ENCODE results near the gene MTMR1. TPM values are rescaled to one million over a fixed set of nuclear protein-coding genes. Genes with fewer than 3 reads are reported as not detected.
A peak's percentile ranks its signal among the peaks of the same experiment; 100 is the strongest.

Gene MTMR1
- total RNA-seq, 2 experiments from 2014 or later = 33.6 to 34.4 TPM

GRCh38 chrX:150731795-150732194, 38.6 kb downstream of the MTMR1 start:
- Mint-ChIP-seq H3K9me3 (no peaks in the 10 kb centered on the region), H3K36me3 (ENCODE audit: low read depth) (peaks cover 84% of the 10 kb centered on the region), H3K27ac (no peak overlapping the region), H3K27me3 (no peaks in the 10 kb centered on the region), H3K4me1 (ENCODE audit: low read depth) (peaks cover 19% of the 10 kb centered on the region), H3K4me3 (no peak overlapping the region)
- intact Hi-C loops (cut with DNase I, micrococcal nuclease) = no loop called here
- Histone ChIP-seq H3K27ac (ENCODE audit: low read depth in 1 of 2, low read length in 2 of 2) (no peak overlapping the region), H3K4me1 (ENCODE audit: insufficient read depth, low read length) (peaks cover 3% of the 10 kb centered on the region), H3K9me3 (ENCODE audit: control insufficient read depth in 1 of 2, insufficient read depth in 1 of 2, low read length in 2 of 2) (no peaks in the 10 kb centered on the region), H3K4me3 (ENCODE audit: low read length) (no peak overlapping the region), H3K36me3 (ENCODE audit: insufficient read depth, low read length) (peaks cover 81% of the 10 kb centered on the region), H3K27me3 (ENCODE audit: control insufficient read depth in 1 of 2, insufficient read depth in 2 of 2, low read length in 2 of 2) (no peaks in the 10 kb centered on the region)
- no peak for TF ChIP-seq CTCF (IDR thresholded peaks at IDR 0.05)
- no peak for DNase-seq
- ATAC-seq (ENCODE audit: poor library complexity) = no peak
- POLR2A ChIA-PET = interaction anchor here (0.8 kb wide), 1 partner anchor 39 kb away, joined by 3 read pairs; the partner anchor contains the start of gene MTMR1
- CTCF ChIA-PET = interaction anchor here (1.2 kb wide), 1 partner anchor 48 kb away, joined by 3 read pairs; no protein-coding TSS in a partner anchor

GRCh38 chrX:150736475-150736874, 43.3 kb downstream of the MTMR1 start:
- ChIA-PET POLR2A (no interaction called here), CTCF (no interaction called here)
- peak overlapping the region; percentile 67 for H3K27ac Mint-ChIP-seq
- H3K27me3 Mint-ChIP-seq = no peaks in the 10 kb centered on the region
- no peak for TF ChIP-seq CTCF (IDR thresholded peaks at IDR 0.05)
- Histone ChIP-seq H3K27ac (ENCODE audit: low read depth in 1 of 2, low read length in 2 of 2) (peak overlapping the region in 1 of 2 donors; percentile 40), H3K4me1 (ENCODE audit: insufficient read depth, low read length) (peaks cover 3% of the 10 kb centered on the region), H3K36me3 (ENCODE audit: insufficient read depth, low read length) (peaks cover 85% of the 10 kb centered on the region), H3K27me3 (ENCODE audit: control insufficient read depth in 1 of 2, insufficient read depth in 2 of 2, low read length in 2 of 2) (no peaks in the 10 kb centered on the region), H3K4me3 (ENCODE audit: low read length) (no peak overlapping the region), H3K9me3 (ENCODE audit: control insufficient read depth in 1 of 2, insufficient read depth in 1 of 2, low read length in 2 of 2) (no peaks in the 10 kb centered on the region)
- H3K4me1 Mint-ChIP-seq (ENCODE audit: low read depth) = peaks cover 23% of the 10 kb centered on the region
- ATAC-seq (ENCODE audit: poor library complexity) (no peak), DNase-seq (peak in 3 of 14 experiments; percentile 14 to 17 (median 14))
- peaks cover 95% of the 10 kb centered on the region for H3K36me3 Mint-ChIP-seq (ENCODE audit: low read depth)
- H3K9me3 Mint-ChIP-seq = no peaks in the 10 kb centered on the region
- H3K4me3 Mint-ChIP-seq = peak overlapping the region; percentile 23
- intact Hi-C loops (cut with DNase I, micrococcal nuclease) = no loop called here

GRCh38 chrX:150752124-150752523, 58.9 kb downstream of the MTMR1 start:
- POLR2A ChIA-PET = no interaction called here
- intact Hi-C loops (cut with DNase I, micrococcal nuclease) = no loop called here
- Mint-ChIP-seq H3K4me3 (no peak overlapping the region), H3K27me3 (no peaks in the 10 kb centered on the region), H3K36me3 (ENCODE audit: low read depth) (peaks cover 71% of the 10 kb centered on the region), H3K27ac (no peak overlapping the region), H3K4me1 (ENCODE audit: low read depth) (no peaks in the 10 kb centered on the region), H3K9me3 (no peaks in the 10 kb centered on the region)
- Histone ChIP-seq H3K4me3 (ENCODE audit: low read length) (no peak overlapping the region), H3K9me3 (ENCODE audit: control insufficient read depth in 1 of 2, insufficient read depth in 1 of 2, low read length in 2 of 2) (no peaks in the 10 kb centered on the region), H3K36me3 (ENCODE audit: insufficient read depth, low read length) (peaks cover 27% of the 10 kb centered on the region), H3K27ac (ENCODE audit: low read depth in 1 of 2, low read length in 2 of 2) (no peak overlapping the region), H3K4me1 (ENCODE audit: insufficient read depth, low read length) (peaks cover 3% of the 10 kb centered on the region), H3K27me3 (ENCODE audit: control insufficient read depth in 1 of 2, insufficient read depth in 2 of 2, low read length in 2 of 2) (no peaks in the 10 kb centered on the region)
- no peak for ATAC-seq (ENCODE audit: poor library complexity)
- no peak for TF ChIP-seq CTCF (IDR thresholded peaks at IDR 0.05)
- DNase-seq = no peak
- CTCF ChIA-PET = interaction anchor here (0.7 kb wide), 1 partner anchor 1482 kb away, joined by 4 read pairs; no protein-coding TSS in a partner anchor

Measured in CD4-positive, alpha-beta T cell (primary cell).